ENCODE data around the gene EZR.

- TF ChIP-seq YY1 (IDR thresholded peaks at IDR 0.05; ENCODE audit: low read depth, low read length) (no peak), EZH2 (IDR thresholded peaks at IDR 0.05; ENCODE audit: low read depth, low read length, severe bottlenecking) (no peak), TAF1 (IDR thresholded peaks at IDR 0.05; ENCODE audit: low read depth, low read length) (no peak), CTCF (IDR thresholded peaks at IDR 0.05; ENCODE audit: control extremely low read depth in 1 of 3, insufficient read depth in 1 of 3, low read depth in 1 of 3, low read length in 3 of 3) (no peak), RAD21 (IDR thresholded peaks at IDR 0.05 in 1 of 2, conservative IDR thresholded peaks at IDR 0.05 in 1 of 2; ENCODE audit: low read depth in 2 of 2, low read length in 2 of 2) (no peak), CHD1 (IDR thresholded peaks at IDR 0.05; ENCODE audit: low read depth, low read length) (no peak), CHD7 (IDR thresholded peaks at IDR 0.05; ENCODE audit: insufficient replicate concordance, low read length) (no peak), POLR2AphosphoS5 (IDR thresholded peaks at IDR 0.05; ENCODE audit: low read depth, low read length) (no peak), EGR1 (IDR thresholded peaks at IDR 0.05; ENCODE audit: borderline replicate concordance, low read depth, low read length) (no peak), USF2 (IDR thresholded peaks at IDR 0.05; ENCODE audit: low read length) (no peak), RFX5 (IDR thresholded peaks at IDR 0.05; ENCODE audit: borderline replicate concordance, low read depth, low read length) (no peak), PHF8 (conservative IDR thresholded peaks at IDR 0.05; ENCODE audit: low read depth, low read length) (no peak), SIRT6 (IDR thresholded peaks at IDR 0.05; ENCODE audit: low read length) (no peak), POLR2A (IDR thresholded peaks at IDR 0.05; ENCODE audit: control extremely low read depth in 1 of 2, low read depth in 2 of 2, low read length in 2 of 2) (no peak)
These were observed 19.9 kb downstream of the EZR start for GRCh38 chr6:158799051-158799792.
